Body of pancreas (tissue), 4 donors: ENCODE results near the gene CCT6B. TPM values are rescaled to one million over a fixed set of nuclear protein-coding genes. Genes with fewer than 3 reads are reported as not detected.

Source experiments
- ATAC-seq: fragments of 150-250 bp; one replicate; pipeline ENCODE4 v1.9.1; 2016
- DNase-seq, 4 donors: peaks; one replicate each; pipeline ENCODE4 v3.0.0-alpha.2; 2019
- H3K27ac ChIP-seq, 4 donors: fragments of 200-600 bp; sonication (generic); 1 replicate in 3 of 4; 2 replicates in 1 of 4; pipeline versions ENCODE4 v1.5.1 to v1.6.1; 2016 to 2019; ENCODE audit warnings: mild to moderate bottlenecking in 1 of 4, mixed read lengths in 1 of 4, moderate library complexity in 1 of 4
- H3K27me3 ChIP-seq, 2 donors: fragments of 200-600 bp; sonication (generic); one replicate each; pipeline ENCODE4 v1.6.0; 2016; ENCODE audit warnings: mild to moderate bottlenecking in 1 of 2
- H3K36me3 ChIP-seq, 2 donors: fragments of 200-600 bp; sonication (generic); replicated peaks in 1 of 2; 2 replicates each; pipeline ENCODE4 v1.5.1; 2016; ENCODE audit warnings: low read depth in 2 of 2; ENCODE audit not compliant: insufficient read depth in 1 of 2
- H3K4me1 ChIP-seq: fragments of 200-600 bp; sonication (generic); one replicate; pipeline ENCODE4 v1.6.0; 2016
- H3K4me3 ChIP-seq, 2 donors: fragments of 200-600 bp; sonication (generic); 1 replicate in 1 of 2; 2 replicates in 1 of 2; pipeline ENCODE4 v1.5.1; 2016 to 2019
- H3K9me3 ChIP-seq, 3 donors: fragments of 200-600 bp; sonication (generic); 1 replicate in 2 of 3; 2 replicates in 1 of 3; pipeline ENCODE4 v1.5.1; 2016
- CTCF ChIP-seq, 7 experiments: fragments of 450-650 bp in 4 of 7; fragments of 200-600 bp in 3 of 7; sonication (generic) in 3 of 7; IDR thresholded peaks; one replicate each; pipeline ENCODE4 v1.5.1; 2016 to 2019; ENCODE audit warnings: antibody characterized with exemption in 7 of 7
- POLR2A ChIP-seq, 3 donors: fragments of 450-650 bp; IDR thresholded peaks; one replicate each; pipeline ENCODE4 v1.6.1; 2016; ENCODE audit warnings: antibody characterized with exemption in 3 of 3, mild to moderate bottlenecking in 2 of 3
- WGBS, 2 donors: methylation state at CpG; one replicate each; pipeline ENCODE4 v1.1.5; 2017; 5-methylcytosine and 5-hydroxymethylcytosine counted together
- intact Hi-C: fragments of 100-400 bp; cut with DNase I; formaldehyde crosslinking; loops from one replicate; pipeline ENCODE4 v1.15.1; 2023
- total RNA-seq, 2 donors: library from RNA; depleted of rRNA; stranded (reverse); fragments of >200 nt; gene quantifications; one replicate each; pipeline ENCODE4 v1.1.0, GENCODE V29; 2016

CCT6B gene
- total RNA-seq, 2 donors from 2014 or later = 0.66 to 1.8 TPM

- H3K27ac ChIP-seq = peak overlapping the region in 1 of 4 donors; percentile 41
- DNase-seq (peak; percentile 65 to 77 (median 68)), ATAC-seq (peak; percentile 85)
- intact Hi-C loops = no loop called here
- TF ChIP-seq POLR2A (IDR thresholded peaks at IDR 0.05) (no peak), CTCF (IDR thresholded peaks at IDR 0.05) (peak; percentile 54 to 88 (median 70))
- no peaks in the 10 kb centered on the region for H3K27me3 ChIP-seq
- H3K36me3 ChIP-seq = peaks cover 0 to 9% of the 10 kb centered on the region in 2 donors
- no peaks in the 10 kb centered on the region for H3K9me3 ChIP-seq
- no peak overlapping the region for H3K4me3 ChIP-seq
- H3K4me1 ChIP-seq = peaks cover 16% of the 10 kb centered on the region
- 36 to 46% methylated on average over 5 of the region's 5 CpGs for WGBS, 2 donors
These were observed 36.9 kb upstream of the CCT6B start for GRCh38 chr17:34998205-34998604.

- Histone ChIP-seq H3K9me3 (no peaks in the 10 kb centered on the region), H3K4me1 (peaks cover 16% of the 10 kb centered on the region), H3K4me3 (no peak overlapping the region), H3K27me3 (no peaks in the 10 kb centered on the region), H3K27ac (peak overlapping the region in 3 of 4 donors; percentile 40 to 48 (median 41)), H3K36me3 (peaks cover 0 to 9% of the 10 kb centered on the region in 2 donors)
- intact Hi-C loops = no loop called here
- DNase-seq (peak; percentile 45 to 74 (median 72)), ATAC-seq (peak; percentile 54)
- WGBS, 2 donors = 43 to 46% methylated on average over 11 of the region's 11 CpGs
- no peak for TF ChIP-seq POLR2A (IDR thresholded peaks at IDR 0.05)
These were observed 36.1 kb upstream of the CCT6B start for GRCh38 chr17:34997355-34997862.

- no peak overlapping the region for H3K4me3 ChIP-seq
- H3K27ac ChIP-seq = peak overlapping the region in 3 of 4 donors; percentile 40 to 48 (median 41)
- no peaks in the 10 kb centered on the region for H3K9me3 ChIP-seq
- ATAC-seq (no peak), DNase-seq (no peak)
- H3K4me1 ChIP-seq = peaks cover 16% of the 10 kb centered on the region
- TF ChIP-seq POLR2A (IDR thresholded peaks at IDR 0.05) = no peak
- TF ChIP-seq CTCF (IDR thresholded peaks at IDR 0.05) = no peak
- WGBS, 2 donors = 83 to 84% methylated on average over 3 of the region's 3 CpGs
- no peaks in the 10 kb centered on the region for H3K27me3 ChIP-seq
- H3K36me3 ChIP-seq = peaks cover 0 to 7% of the 10 kb centered on the region in 2 donors
- intact Hi-C loops = no loop called here
These were observed 35.4 kb upstream of the CCT6B start for GRCh38 chr17:34996422-34997285.

GRCh38 chr17:34993031-34993430 is 31.8 kb upstream of the CCT6B start:
- ATAC-seq (no peak), DNase-seq (no peak)
- Histone ChIP-seq H3K36me3 (peaks cover 0 to 7% of the 10 kb centered on the region in 2 donors), H3K27me3 (no peaks in the 10 kb centered on the region), H3K27ac (no peak overlapping the region), H3K4me3 (no peak overlapping the region), H3K9me3 (no peaks in the 10 kb centered on the region), H3K4me1 (peaks cover 16% of the 10 kb centered on the region)
- intact Hi-C loops = no loop called here
- WGBS, 2 donors = 60 to 65% methylated on average over 2 of the region's 2 CpGs
- TF ChIP-seq POLR2A (IDR thresholded peaks at IDR 0.05) (no peak), CTCF (IDR thresholded peaks at IDR 0.05) (no peak)

GRCh38 chr17:34991606-34992005 is 30.3 kb upstream of the CCT6B start:
- Histone ChIP-seq H3K9me3 (no peaks in the 10 kb centered on the region), H3K4me3 (no peak overlapping the region), H3K27me3 (no peaks in the 10 kb centered on the region), H3K27ac (no peak overlapping the region), H3K36me3 (peaks cover 0 to 7% of the 10 kb centered on the region in 2 donors), H3K4me1 (peaks cover 2% of the 10 kb centered on the region)
- TF ChIP-seq CTCF (IDR thresholded peaks at IDR 0.05) = no peak
- TF ChIP-seq POLR2A (IDR thresholded peaks at IDR 0.05) = no peak
- ATAC-seq = no peak
- DNase-seq = no peak
- WGBS, 2 donors = 85 to 93% methylated on average over 2 to 3 of the region's 3 CpGs
- intact Hi-C loops = no loop called here
